A549 (cell line): ENCODE results near the gene TMEM37. TPM values are rescaled to one million over a fixed set of nuclear protein-coding genes. Genes with fewer than 3 reads are reported as not detected.

Experiments used
- ATAC-seq, 2 experiments: fragments of 200-7000 bp in 1 of 2; fragments of >200 bp in 1 of 2; cut with Nextera tagmentation in 1 of 2; cut with Tn5 transposase in 1 of 2; 3 replicates each; pipeline versions ENCODE4 v1.8.0 to v1.9.1; 2018 to 2020; ENCODE audit warnings: mild to moderate bottlenecking in 1 of 2, moderate library complexity in 1 of 2
- CTCF ChIA-PET: fragments of 300-600 bp; sonication (Branson Sonifier 250); formaldehyde crosslinking; extraction: SDS; loops from one replicate; lab custom pipeline; 2021; ENCODE audit warnings: antibody characterized with exemption, inconsistent platforms; lab: Yijun Ruan, JAX
- POLR2A ChIA-PET: fragments of 350-600 bp; formaldehyde crosslinking; extraction: SDS; loops from one replicate; lab custom pipeline; 2021; ENCODE audit warnings: antibody characterized with exemption, inconsistent platforms; lab: Yijun Ruan, JAX
- DNase-seq, 2 experiments: peaks; one replicate each; pipeline versions ENCODE4 v3.0.0 to v3.0.0-alpha.2; 2011 to 2016; ENCODE audit warnings: low read depth in 1 of 2, low spot score in 1 of 2
- FAIRE-seq: peaks from 2 replicates; lab custom pipeline; 2011; peaks lifted over from hg19 to GRCh38; lab: Jason Lieb, UNC
- H3K27ac ChIP-seq, 2 experiments: fragments of >200 bp; sonication (Bioruptor Twin); formaldehyde crosslinking; 3 replicates each; pipeline ENCODE4 v1.5.1; 2016 to 2017
- H3K4me1 ChIP-seq: fragments of >200 bp; sonication (Bioruptor Twin); formaldehyde crosslinking; 3 replicates; pipeline ENCODE4 v1.6.1; 2016
- H3K4me2 ChIP-seq: fragments of >200 bp; sonication (Bioruptor Twin); formaldehyde crosslinking; 3 replicates; pipeline ENCODE4 v1.6.1; 2016
- H3K4me3 ChIP-seq: fragments of >200 bp; sonication (Bioruptor Twin); formaldehyde crosslinking; 3 replicates; pipeline ENCODE4 v1.5.1; 2016
- H3K9me3 ChIP-seq: fragments of >200 bp; sonication (Bioruptor Twin); formaldehyde crosslinking; 3 replicates; pipeline ENCODE4 v1.6.1; 2016
- BHLHE40 ChIP-seq: IDR thresholded peaks from 2 replicates; pipeline ENCODE4 v1.6.1; 2012; ENCODE audit warnings: low read depth, low read length, inconsistent platforms
- CHD4 ChIP-seq: fragments of 200-600 bp; sonication (generic); IDR thresholded peaks from 2 replicates; pipeline ENCODE4 v1.6.1; 2016; ENCODE audit warnings: antibody characterized with exemption, mild to moderate bottlenecking, borderline replicate concordance
- EP300 ChIP-seq, 2 experiments: fragments of >200 bp; sonication (Bioruptor Twin); formaldehyde crosslinking; IDR thresholded peaks; 2 replicates in 1 of 2; 3 replicates in 1 of 2; pipeline ENCODE4 v1.6.1; 2016 to 2017
- FOSL2 ChIP-seq, 2 experiments: fragments of 450-650 bp in 1 of 2; fragments of >200 bp in 1 of 2; sonication (Bioruptor Twin) in 1 of 2; formaldehyde crosslinking; IDR thresholded peaks; 2 replicates each; pipeline versions ENCODE4 v1.5.0 to v1.6.1; 2016 to 2020; ENCODE audit warnings: mild to moderate bottlenecking in 1 of 2, moderate library complexity in 1 of 2
- HOXB5 ChIP-seq: fragments of 250-450 bp; sonication (Bioruptor Pico); IDR thresholded peaks from 2 replicates; pipeline ENCODE4 v1.5.0; 2020; ENCODE audit warnings: mild to moderate bottlenecking, moderate library complexity
- MAFK ChIP-seq: fragments of 450-650 bp; IDR thresholded peaks from 2 replicates; pipeline ENCODE4 v1.6.1; 2014; ENCODE audit not compliant: partially characterized antibody
- MYC ChIP-seq: IDR thresholded peaks from 2 replicates; pipeline ENCODE4 v1.6.1; 2012; ENCODE audit warnings: mild to moderate bottlenecking, inconsistent platforms, low read length, improper control_type of control experiment, borderline replicate concordance
- NR3C1 ChIP-seq: fragments of >200 bp; sonication (Bioruptor Twin); formaldehyde crosslinking; IDR thresholded peaks from 3 replicates; pipeline ENCODE4 v1.6.1; 2017
- RAD21 ChIP-seq, 2 experiments: fragments of >200 bp in 1 of 2; sonication (Bioruptor Twin) in 1 of 2; formaldehyde crosslinking in 1 of 2; IDR thresholded peaks in 1 of 2; conservative IDR thresholded peaks in 1 of 2; 2 replicates in 1 of 2; 3 replicates in 1 of 2; pipeline ENCODE4 v1.6.1; 2012 to 2018; ENCODE audit warnings: inconsistent platforms in 1 of 2
- RCOR1 ChIP-seq: fragments of 150-350 bp; IDR thresholded peaks from 2 replicates; pipeline ENCODE4 v1.6.1; 2014; ENCODE audit warnings: antibody characterized with exemption, low read length, low read depth
- RFX5 ChIP-seq: fragments of 450-650 bp; IDR thresholded peaks from 2 replicates; pipeline ENCODE4 v1.7.1; 2014; ENCODE audit warnings: antibody characterized with exemption, mild to moderate bottlenecking, moderate library complexity
- SMC3 ChIP-seq: fragments of >200 bp; sonication (Bioruptor Twin); formaldehyde crosslinking; IDR thresholded peaks from 3 replicates; pipeline ENCODE4 v1.6.1; 2018; ENCODE audit warnings: inconsistent platforms
- TFCP2L1 ChIP-seq: fragments of 250-450 bp; sonication (Bioruptor Pico); IDR thresholded peaks from 2 replicates; pipeline ENCODE4 v1.5.0; 2021; ENCODE audit warnings: mild to moderate bottlenecking
- TP53 ChIP-seq: fragments of 250-450 bp; sonication (Bioruptor Pico); IDR thresholded peaks from 2 replicates; pipeline ENCODE4 v1.5.0; 2021; ENCODE audit warnings: mild to moderate bottlenecking, moderate library complexity
- ZSCAN20 ChIP-seq: fragments of 250-450 bp; sonication (Bioruptor Pico); IDR thresholded peaks from 2 replicates; pipeline ENCODE4 v1.8.0; 2022; ENCODE audit warnings: mild to moderate bottlenecking, moderate library complexity
- WGBS: methylation state at CpG from one replicate; pipeline ENCODE4 v1.1.6; 2017; ENCODE audit errors: missing lambda C conversion rate; 5-methylcytosine and 5-hydroxymethylcytosine counted together
- polyA plus RNA-seq, 4 experiments: library from polyadenylated mRNA; depleted of rRNA in 3 of 4; stranded (reverse); fragments of >200 nt; fragmentation: RNase III in 1 of 4; extraction: RNeasy Plus Mini Kit Qiagen cat#74134 plus additional on column Dnase treatment in 1 of 4; gene quantifications; 2 replicates in 3 of 4; 3 replicates in 1 of 4; pipeline ENCODE4 v1.2.3, GENCODE V29; 2011 to 2017
- TF ChIP-seq, protein P1 (sequence below): fragments of >200 bp; sonication (Bioruptor Twin); formaldehyde crosslinking; IDR thresholded peaks from 3 replicates; pipeline ENCODE4 v1.5.1; 2016
- TF ChIP-seq, protein P2 (sequence below): IDR thresholded peaks from 2 replicates; pipeline ENCODE4 v1.6.1; 2012; ENCODE audit warnings: low read depth, borderline replicate concordance
- TF ChIP-seq, protein P3 (sequence below): fragments of >200 bp; sonication (Bioruptor Twin); formaldehyde crosslinking; IDR thresholded peaks from 2 replicates; pipeline ENCODE4 v1.6.1; 2016
- TF ChIP-seq, protein P4 (sequence below): IDR thresholded peaks from 2 replicates; pipeline ENCODE4 v1.6.1; 2012
- TF ChIP-seq, protein P5 (sequence below): fragments of 450-650 bp; IDR thresholded peaks from 2 replicates; pipeline ENCODE4 v1.6.1; 2014; ENCODE audit warnings: antibody characterized with exemption

TMEM37 gene
- polyA plus RNA-seq, 2 of the 4 experiments (the other 2 are of a cell fraction) = 5.1 to 7.5 TPM

DNA sequence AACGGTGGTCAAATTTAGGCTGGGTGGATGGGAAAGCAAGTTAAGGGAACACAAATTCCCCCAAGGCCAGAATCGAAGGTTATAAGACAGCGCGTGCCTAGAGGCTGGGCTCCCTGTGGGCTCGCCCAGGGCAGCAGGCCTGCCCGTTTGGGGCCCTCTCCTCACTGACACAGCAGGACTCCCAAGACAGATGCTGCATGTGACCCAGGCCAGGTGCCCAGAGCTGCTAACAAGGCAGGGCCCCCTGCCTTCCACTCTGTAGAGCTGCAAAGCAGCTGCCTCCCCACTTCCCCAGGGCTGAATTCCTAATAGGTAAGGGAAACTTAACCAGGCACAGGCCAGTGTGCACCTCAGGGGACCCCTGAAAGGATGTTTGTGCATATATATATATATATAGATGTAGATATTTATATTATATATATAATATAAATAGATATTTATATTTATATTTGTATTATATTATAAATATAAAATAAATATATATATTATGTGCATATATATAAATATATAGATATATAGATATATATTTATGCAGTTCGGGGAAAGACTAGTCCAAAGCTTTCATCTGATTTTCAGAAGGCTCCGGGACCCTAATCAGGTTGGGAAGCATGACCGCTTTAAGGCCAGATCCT lies 43.7 kb downstream of the TMEM37 start:
- FAIRE-seq (no peak), ATAC-seq (no peak), DNase-seq (no peak)
- Histone ChIP-seq H3K4me3 (no peak overlapping the region), H3K27ac (0 out of 6 replicates have a peak overlapping the region, but pooled peaks of 1 of the 2 experiments have one; percentile 13), H3K4me1 (peaks cover 4% of the 10 kb centered on the region; the same call in 1 of the 3 replicates), H3K9me3 (no peaks in the 10 kb centered on the region), H3K4me2 (no peak overlapping the region)
- POLR2A ChIA-PET = no interaction called here
- TF ChIP-seq ZSCAN20 (CRISPR knock-in tag) (no peak), TFCP2L1 (CRISPR knock-in tag) (no peak), CHD4 (no peak)
- WGBS = 69% methylated on average over 9 of the region's 9 CpGs
- CTCF ChIA-PET = interaction anchor here (0.8 to 14.8 kb wide), 24 partner anchors 11 to 594 kb away, joined by 3 to 255 read pairs (median 8); partner anchors contain the start of gene TMEM37

DNA sequence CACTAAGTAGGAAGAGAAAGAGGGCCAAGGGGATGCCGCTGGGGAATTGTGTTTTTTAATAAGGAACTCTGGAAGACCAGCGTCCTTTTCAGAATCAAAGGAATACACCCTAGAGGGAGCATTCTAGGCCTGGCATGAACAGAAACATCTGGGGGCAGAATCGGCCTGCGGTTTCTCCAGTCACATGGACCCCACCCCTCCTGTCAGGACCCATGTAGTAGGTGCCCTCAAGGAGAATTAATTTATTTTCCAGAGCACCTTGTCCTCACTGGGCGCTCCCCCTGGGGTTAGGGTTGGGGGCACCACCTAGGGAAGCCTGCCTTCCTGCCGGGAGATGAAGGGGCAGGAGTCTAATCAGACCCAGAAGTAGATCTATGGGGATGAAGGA lies 44.2 kb downstream of the TMEM37 start:
- WGBS = 61% methylated on average over 6 of the region's 6 CpGs
- POLR2A ChIA-PET = no interaction called here
- ATAC-seq = peak in 1 of 2 experiments; percentile 7; a peak in 1 of 6 replicates

DNA sequence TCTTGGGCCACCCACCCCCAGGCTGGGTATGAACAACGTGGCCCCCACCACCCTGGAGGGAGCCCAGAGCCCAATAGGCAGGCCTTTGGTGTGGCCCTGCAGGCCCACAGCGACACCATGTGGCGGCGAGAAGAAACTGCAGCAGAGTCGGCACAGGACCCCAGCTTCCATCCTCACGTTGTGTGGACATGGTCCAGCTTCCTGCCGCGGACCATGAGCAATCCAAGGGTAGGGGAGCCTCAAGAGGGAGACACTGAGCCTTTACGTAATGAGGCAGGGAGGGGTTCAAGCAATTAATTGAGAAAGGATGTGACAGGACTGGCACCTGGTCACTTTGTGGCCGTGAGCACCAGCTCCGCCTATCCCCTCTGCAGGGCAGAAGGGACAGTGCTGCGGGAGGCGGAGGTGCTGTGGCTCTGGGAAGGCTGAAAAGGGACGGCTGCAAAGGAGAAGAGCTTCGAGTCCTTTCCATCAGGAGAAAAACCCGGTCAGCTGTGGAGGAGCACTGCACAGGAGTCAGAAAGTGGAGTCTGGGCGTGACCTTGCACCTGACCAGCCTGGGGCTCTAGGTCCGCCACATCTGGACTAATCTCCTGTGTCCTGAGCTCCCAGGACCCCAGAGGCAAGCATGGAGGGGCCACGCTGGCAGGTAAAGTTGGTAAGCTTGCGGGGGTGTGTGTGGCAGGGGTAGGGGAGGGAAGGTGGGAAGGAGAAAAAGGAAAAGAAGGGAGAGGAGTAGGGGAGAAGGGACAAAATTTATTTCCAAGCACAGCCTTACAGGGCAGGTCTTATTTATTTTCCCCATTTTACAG lies 44.9 kb downstream of the TMEM37 start:
- FAIRE-seq = no peak
- DNase-seq = peak; percentile 57 to 74
- Histone ChIP-seq H3K9me3 (no peaks in the 10 kb centered on the region), H3K27ac (peak overlapping the region; percentile 29 to 67; a peak in 3 of 6 replicates), H3K4me2 (peak overlapping the region; percentile 80), H3K4me1 (peaks cover 4% of the 10 kb centered on the region; the same call in 1 of the 3 replicates), H3K4me3 (0 out of 3 replicates have a peak overlapping the region, but pooled peaks have one; percentile 25)
- 28% methylated on average over 18 of the region's 20 CpGs for WGBS
- peak; percentile 86 to 95 for ATAC-seq
- ChIA-PET CTCF (interaction anchor here (0.6 to 14.8 kb wide), 45 partner anchors 11 to 595 kb away, joined by 3 to 255 read pairs (median 4); partner anchors contain the start of genes SCTR and TMEM37), POLR2A (no interaction called here)
- TF ChIP-seq, protein P1, sequence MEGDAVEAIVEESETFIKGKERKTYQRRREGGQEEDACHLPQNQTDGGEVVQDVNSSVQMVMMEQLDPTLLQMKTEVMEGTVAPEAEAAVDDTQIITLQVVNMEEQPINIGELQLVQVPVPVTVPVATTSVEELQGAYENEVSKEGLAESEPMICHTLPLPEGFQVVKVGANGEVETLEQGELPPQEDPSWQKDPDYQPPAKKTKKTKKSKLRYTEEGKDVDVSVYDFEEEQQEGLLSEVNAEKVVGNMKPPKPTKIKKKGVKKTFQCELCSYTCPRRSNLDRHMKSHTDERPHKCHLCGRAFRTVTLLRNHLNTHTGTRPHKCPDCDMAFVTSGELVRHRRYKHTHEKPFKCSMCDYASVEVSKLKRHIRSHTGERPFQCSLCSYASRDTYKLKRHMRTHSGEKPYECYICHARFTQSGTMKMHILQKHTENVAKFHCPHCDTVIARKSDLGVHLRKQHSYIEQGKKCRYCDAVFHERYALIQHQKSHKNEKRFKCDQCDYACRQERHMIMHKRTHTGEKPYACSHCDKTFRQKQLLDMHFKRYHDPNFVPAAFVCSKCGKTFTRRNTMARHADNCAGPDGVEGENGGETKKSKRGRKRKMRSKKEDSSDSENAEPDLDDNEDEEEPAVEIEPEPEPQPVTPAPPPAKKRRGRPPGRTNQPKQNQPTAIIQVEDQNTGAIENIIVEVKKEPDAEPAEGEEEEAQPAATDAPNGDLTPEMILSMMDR = peak; percentile 95
- TF ChIP-seq RFX5 (no peak), MAFK (no peak), RAD21 (conservative IDR thresholded peaks at IDR 0.05 in 1 of 2, IDR thresholded peaks at IDR 0.05 in 1 of 2) (peak; percentile 92 to 96), SMC3 (peak; percentile 96)
- TF ChIP-seq, protein P2, sequence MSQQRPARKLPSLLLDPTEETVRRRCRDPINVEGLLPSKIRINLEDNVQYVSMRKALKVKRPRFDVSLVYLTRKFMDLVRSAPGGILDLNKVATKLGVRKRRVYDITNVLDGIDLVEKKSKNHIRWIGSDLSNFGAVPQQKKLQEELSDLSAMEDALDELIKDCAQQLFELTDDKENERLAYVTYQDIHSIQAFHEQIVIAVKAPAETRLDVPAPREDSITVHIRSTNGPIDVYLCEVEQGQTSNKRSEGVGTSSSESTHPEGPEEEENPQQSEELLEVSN = no peak
- TF ChIP-seq, protein P3, sequence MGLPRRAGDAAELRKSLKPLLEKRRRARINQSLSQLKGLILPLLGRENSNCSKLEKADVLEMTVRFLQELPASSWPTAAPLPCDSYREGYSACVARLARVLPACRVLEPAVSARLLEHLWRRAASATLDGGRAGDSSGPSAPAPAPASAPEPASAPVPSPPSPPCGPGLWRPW = no peak
- TF ChIP-seq, protein P4, sequence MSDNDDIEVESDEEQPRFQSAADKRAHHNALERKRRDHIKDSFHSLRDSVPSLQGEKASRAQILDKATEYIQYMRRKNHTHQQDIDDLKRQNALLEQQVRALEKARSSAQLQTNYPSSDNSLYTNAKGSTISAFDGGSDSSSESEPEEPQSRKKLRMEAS = 0 out of 2 replicates have a peak, but pooled peaks have one; percentile 12

More for the DNA sequence above, 44.2 kb downstream of the TMEM37 start:
- Histone ChIP-seq H3K4me1 (peaks cover 4% of the 10 kb centered on the region; the same call in 1 of the 3 replicates), H3K9me3 (no peaks in the 10 kb centered on the region), H3K4me3 (no peak overlapping the region), H3K4me2 (peak overlapping the region; percentile 80; the same call in 1 of the 3 replicates), H3K27ac (peak overlapping the region in 1 of 2 experiments; percentile 67; a peak in 2 of 6 replicates)
- no peak for DNase-seq
- CTCF ChIA-PET = interaction anchor here (1.0 to 14.8 kb wide), 36 partner anchors 11 to 594 kb away, joined by 3 to 255 read pairs (median 5); partner anchors contain the start of gene TMEM37
- FAIRE-seq = no peak
- TF ChIP-seq, protein P5, sequence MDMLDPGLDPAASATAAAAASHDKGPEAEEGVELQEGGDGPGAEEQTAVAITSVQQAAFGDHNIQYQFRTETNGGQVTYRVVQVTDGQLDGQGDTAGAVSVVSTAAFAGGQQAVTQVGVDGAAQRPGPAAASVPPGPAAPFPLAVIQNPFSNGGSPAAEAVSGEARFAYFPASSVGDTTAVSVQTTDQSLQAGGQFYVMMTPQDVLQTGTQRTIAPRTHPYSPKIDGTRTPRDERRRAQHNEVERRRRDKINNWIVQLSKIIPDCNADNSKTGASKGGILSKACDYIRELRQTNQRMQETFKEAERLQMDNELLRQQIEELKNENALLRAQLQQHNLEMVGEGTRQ = no peak
- no peak for TF ChIP-seq MYC
- TF ChIP-seq TFCP2L1 (CRISPR knock-in tag) = no peak
- no peak for TF ChIP-seq HOXB5 (CRISPR knock-in tag)
- no peak for TF ChIP-seq BHLHE40
- no peak for TF ChIP-seq TP53 (CRISPR knock-in tag)
- TF ChIP-seq NR3C1 = no peak
- no peak for TF ChIP-seq EP300 (IDR thresholded peaks at IDR 0.05)
- TF ChIP-seq FOSL2 (IDR thresholded peaks at IDR 0.05) = no peak
- TF ChIP-seq FOSL2 (CRISPR knock-in tag; IDR thresholded peaks at IDR 0.05) = no peak
- no peak for TF ChIP-seq RCOR1
